K562 (cell line): Measurements from ENCODE around the gene SMYD2. TPM values are rescaled to one million over a fixed set of nuclear protein-coding genes. Genes with fewer than 3 reads are reported as not detected.

Source experiments
- NEUROD1 ChIP-seq: fragments of 150-350 bp; IDR thresholded peaks from 2 replicates; pipeline ENCODE4 v1.6.1; 2014; ENCODE audit warnings: borderline replicate concordance, low read length, low read depth; ENCODE audit not compliant: partially characterized antibody
- NR3C1 ChIP-seq: sonication (generic); formaldehyde crosslinking; IDR thresholded peaks from 2 replicates; pipeline ENCODE4 v1.8.1; 2022; ENCODE audit warnings: missing genetic modification reagents
- TAF1 ChIP-seq: IDR thresholded peaks from 2 replicates; pipeline ENCODE4 v1.6.1; 2011; ENCODE audit warnings: mild to moderate bottlenecking, low read length, moderate library complexity; ENCODE audit not compliant: insufficient read depth, control insufficient read depth, severe bottlenecking; ENCODE audit errors: extremely low read depth
- XRCC4 ChIP-seq: IDR thresholded peaks from one replicate; pipeline ENCODE4 v1.6.1; 2011; ENCODE audit not compliant: insufficient read depth, insufficient read length; ENCODE audit errors: extremely low read depth
- ZNF431 ChIP-seq: sonication (generic); formaldehyde crosslinking; IDR thresholded peaks from 2 replicates; pipeline ENCODE4 v1.8.0; 2022; ENCODE audit warnings: mild to moderate bottlenecking, missing genetic modification reagents
- polyA plus RNA-seq, 8 experiments: library from polyadenylated mRNA; depleted of rRNA in 4 of 8; stranded (reverse) in 5 of 8; unstranded in 3 of 8; fragments of >200 nt; fragmentation: Nextera tagmentation in 2 of 8; fragmentation: Illumina TruSeq in 1 of 8; extraction: Ambion mirVana in 2 of 8; extraction: Trizol in 1 of 8; gene quantifications; 2 replicates each; pipeline versions ENCODE4 v1.2.1 to v1.2.3, GENCODE V29; 2011 to 2014; ENCODE audit warnings: inconsistent platforms in 1 of 8, missing spikeins in 1 of 8
- total RNA-seq, 7 experiments: library from RNA; depleted of rRNA in 6 of 7; stranded (reverse); fragments of >200 nt in 6 of 7; fragmentation: Illumina TruSeq in 2 of 7; extraction: Trizol in 2 of 7; gene quantifications; 2 replicates each; pipeline versions ENCODE4 v1.2.1 to v1.2.3, GENCODE V29; 2011 to 2021; ENCODE audit warnings: low replicate concordance in 1 of 7
- TF ChIP-seq, protein P1 (sequence below): IDR thresholded peaks from 2 replicates; pipeline ENCODE4 v1.6.1; 2012; ENCODE audit warnings: low read depth, low read length, improper control_type of control experiment, borderline replicate concordance
- TF ChIP-seq, protein P2 (sequence below): fragments of 450-650 bp; formaldehyde crosslinking; IDR thresholded peaks from 2 replicates; pipeline ENCODE4 v1.4.0; 2020; ENCODE audit warnings: mild to moderate bottlenecking, moderate library complexity

SMYD2 gene
- total and polyA plus RNA-seq, 9 of the 15 experiments (the other 6 are each of a cell fraction or from before 2014, with no cell fraction given): 13.8 to 81.3 (median 39.9) TPM

DNA sequence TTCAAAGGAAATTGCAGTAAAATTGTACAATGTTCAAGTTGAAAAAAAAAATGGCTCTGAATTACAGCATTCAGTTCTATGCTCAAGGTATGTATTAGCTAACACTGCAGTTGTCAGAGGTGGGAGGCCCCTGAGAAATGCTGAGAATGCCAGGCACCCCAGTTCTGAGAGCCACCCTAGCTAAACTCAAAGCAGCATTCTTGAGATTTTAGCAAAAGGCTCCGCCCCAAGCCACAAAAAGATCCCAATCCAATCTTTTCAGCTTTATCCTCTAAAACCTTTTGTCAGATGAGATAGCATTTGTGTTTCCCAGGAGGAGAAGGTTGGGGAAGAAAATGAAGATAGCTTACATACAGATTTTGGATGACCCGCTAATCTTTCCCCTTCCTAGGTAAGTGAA is 68.8 kb downstream of the SMYD2 start (continued):
- TF ChIP-seq, protein P1, sequence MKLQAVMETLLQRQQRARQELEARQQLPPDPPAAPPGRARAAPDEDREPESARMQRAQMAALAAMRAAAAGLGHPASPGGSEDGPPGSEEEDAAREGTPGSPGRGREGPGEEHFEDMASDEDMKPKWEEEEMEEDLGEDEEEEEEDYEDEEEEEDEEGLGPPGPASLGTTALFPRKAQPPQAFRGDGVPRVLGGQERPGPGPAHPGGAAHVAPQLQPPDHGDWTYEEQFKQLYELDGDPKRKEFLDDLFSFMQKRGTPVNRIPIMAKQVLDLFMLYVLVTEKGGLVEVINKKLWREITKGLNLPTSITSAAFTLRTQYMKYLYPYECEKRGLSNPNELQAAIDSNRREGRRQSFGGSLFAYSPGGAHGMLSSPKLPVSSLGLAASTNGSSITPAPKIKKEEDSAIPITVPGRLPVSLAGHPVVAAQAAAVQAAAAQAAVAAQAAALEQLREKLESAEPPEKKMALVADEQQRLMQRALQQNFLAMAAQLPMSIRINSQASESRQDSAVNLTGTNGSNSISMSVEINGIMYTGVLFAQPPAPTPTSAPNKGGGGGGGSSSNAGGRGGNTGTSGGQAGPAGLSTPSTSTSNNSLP: no peak
- TF ChIP-seq XRCC4: no peak
- TF ChIP-seq, protein P2, sequence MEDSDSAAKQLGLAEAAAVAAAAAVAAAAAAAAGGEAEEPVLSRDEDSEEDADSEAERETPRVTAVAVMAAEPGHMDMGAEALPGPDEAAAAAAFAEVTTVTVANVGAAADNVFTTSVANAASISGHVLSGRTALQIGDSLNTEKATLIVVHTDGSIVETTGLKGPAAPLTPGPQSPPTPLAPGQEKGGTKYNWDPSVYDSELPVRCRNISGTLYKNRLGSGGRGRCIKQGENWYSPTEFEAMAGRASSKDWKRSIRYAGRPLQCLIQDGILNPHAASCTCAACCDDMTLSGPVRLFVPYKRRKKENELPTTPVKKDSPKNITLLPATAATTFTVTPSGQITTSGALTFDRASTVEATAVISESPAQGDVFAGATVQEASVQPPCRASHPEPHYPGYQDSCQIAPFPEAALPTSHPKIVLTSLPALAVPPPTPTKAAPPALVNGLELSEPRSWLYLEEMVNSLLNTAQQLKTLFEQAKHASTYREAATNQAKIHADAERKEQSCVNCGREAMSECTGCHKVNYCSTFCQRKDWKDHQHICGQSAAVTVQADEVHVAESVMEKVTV (CRISPR knock-in tag): no peak
- no peak for TF ChIP-seq ZNF431 (CRISPR knock-in tag)
- TF ChIP-seq NEUROD1: no peak
- no peak for TF ChIP-seq TAF1
- TF ChIP-seq NR3C1: no peak
- TF ChIP-seq, all 486 proteins: peak for 0
